ENCODE data around the gene CIDEC. TPM values are rescaled to one million over a fixed set of nuclear protein-coding genes. Genes with fewer than 3 reads are reported as not detected.

Gene CIDEC
- total and polyA plus RNA-seq, 9 of the 15 experiments (the other 6 are each of a cell fraction or from before 2014, with no cell fraction given), result not detected

DNA sequence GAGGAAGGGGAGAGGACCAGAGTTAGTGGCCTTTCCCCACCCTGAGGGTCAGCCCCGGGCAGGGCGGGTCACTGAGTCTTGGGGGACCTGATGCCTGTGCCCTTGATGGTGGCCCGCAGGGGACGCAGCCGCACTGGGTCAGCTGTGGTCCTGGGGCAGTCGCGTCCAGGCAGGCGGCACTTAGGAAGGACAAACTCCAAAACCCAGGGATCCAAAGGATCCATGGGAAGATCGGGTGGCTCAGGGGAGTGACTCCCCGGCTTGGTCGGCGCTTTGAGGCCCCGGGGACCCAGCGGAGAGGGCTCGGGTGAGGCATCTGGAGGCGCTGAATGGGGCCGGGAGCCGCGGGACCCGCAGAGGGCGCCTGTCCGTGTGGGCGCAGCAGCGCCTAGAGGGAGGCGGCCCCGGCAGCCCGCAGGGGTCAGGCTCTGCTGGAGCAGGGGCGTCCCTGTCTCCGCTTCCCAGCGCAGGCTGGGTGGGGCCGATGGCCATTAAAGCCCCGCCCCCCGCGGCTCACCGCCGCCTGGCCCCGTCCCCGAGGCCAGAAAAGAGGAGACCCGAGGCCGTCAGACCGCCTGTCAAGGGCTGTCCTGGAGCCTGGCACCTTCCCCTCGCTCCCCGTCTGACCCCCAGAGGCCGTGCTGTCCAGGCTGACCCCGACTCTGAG, 17.5 kb downstream of the CIDEC start (continued):
- TF ChIP-seq, protein P1, sequence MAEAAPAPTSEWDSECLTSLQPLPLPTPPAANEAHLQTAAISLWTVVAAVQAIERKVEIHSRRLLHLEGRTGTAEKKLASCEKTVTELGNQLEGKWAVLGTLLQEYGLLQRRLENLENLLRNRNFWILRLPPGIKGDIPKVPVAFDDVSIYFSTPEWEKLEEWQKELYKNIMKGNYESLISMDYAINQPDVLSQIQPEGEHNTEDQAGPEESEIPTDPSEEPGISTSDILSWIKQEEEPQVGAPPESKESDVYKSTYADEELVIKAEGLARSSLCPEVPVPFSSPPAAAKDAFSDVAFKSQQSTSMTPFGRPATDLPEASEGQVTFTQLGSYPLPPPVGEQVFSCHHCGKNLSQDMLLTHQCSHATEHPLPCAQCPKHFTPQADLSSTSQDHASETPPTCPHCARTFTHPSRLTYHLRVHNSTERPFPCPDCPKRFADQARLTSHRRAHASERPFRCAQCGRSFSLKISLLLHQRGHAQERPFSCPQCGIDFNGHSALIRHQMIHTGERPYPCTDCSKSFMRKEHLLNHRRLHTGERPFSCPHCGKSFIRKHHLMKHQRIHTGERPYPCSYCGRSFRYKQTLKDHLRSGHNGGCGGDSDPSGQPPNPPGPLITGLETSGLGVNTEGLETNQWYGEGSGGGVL (CRISPR knock-in tag; IDR thresholded peaks at IDR 0.05), result no peak
- peak; percentile 87 for TF ChIP-seq RBFOX2 (IDR thresholded peaks at IDR 0.05; ENCODE audit: low read depth, low read length)
- TF ChIP-seq ZBTB17 (CRISPR knock-in tag; IDR thresholded peaks at IDR 0.05), result peak; percentile 60; the same call in 1 of the 2 replicates
- TF ChIP-seq ZBTB8A (IDR thresholded peaks at IDR 0.05; ENCODE audit: partially characterized antibody), result no peak
- no peak for TF ChIP-seq XRCC4 (IDR thresholded peaks at IDR 0.05; ENCODE audit: extremely low read depth, insufficient read depth, insufficient read length)
- TF ChIP-seq CCAR2 (IDR thresholded peaks at IDR 0.05; ENCODE audit: low read depth, low read length), result no peak
- TF ChIP-seq PCBP2 (IDR thresholded peaks at IDR 0.05; ENCODE audit: low read depth, low read length, poor library complexity, severe bottlenecking), result no peak
- TF ChIP-seq SP2 (IDR thresholded peaks at IDR 0.05; ENCODE audit: extremely low read depth, low read depth, low read length, poor library complexity, severe bottlenecking), result no peak
- no peak for TF ChIP-seq ZNF436 (CRISPR knock-in tag; IDR thresholded peaks at IDR 0.05)
- TF ChIP-seq, protein P2, sequence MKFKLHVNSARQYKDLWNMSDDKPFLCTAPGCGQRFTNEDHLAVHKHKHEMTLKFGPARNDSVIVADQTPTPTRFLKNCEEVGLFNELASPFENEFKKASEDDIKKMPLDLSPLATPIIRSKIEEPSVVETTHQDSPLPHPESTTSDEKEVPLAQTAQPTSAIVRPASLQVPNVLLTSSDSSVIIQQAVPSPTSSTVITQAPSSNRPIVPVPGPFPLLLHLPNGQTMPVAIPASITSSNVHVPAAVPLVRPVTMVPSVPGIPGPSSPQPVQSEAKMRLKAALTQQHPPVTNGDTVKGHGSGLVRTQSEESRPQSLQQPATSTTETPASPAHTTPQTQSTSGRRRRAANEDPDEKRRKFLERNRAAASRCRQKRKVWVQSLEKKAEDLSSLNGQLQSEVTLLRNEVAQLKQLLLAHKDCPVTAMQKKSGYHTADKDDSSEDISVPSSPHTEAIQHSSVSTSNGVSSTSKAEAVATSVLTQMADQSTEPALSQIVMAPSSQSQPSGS (CRISPR knock-in tag; IDR thresholded peaks at IDR 0.05), result no peak
- TF ChIP-seq EZH2 (IDR thresholded peaks at IDR 0.05; ENCODE audit: borderline replicate concordance, low read depth, low read length), result no peak
- peak; percentile 33; the same call in 1 of the 2 replicates for TF ChIP-seq GTF2F1 (IDR thresholded peaks at IDR 0.05; ENCODE audit: low read depth, low read length)
- TF ChIP-seq ZNF143 (CRISPR knock-in tag; IDR thresholded peaks at IDR 0.05), result no peak
- no peak for TF ChIP-seq MEF2D (tag; conservative IDR thresholded peaks at IDR 0.05; ENCODE audit: low read depth)
- no peak for TF ChIP-seq CBX8 (IDR thresholded peaks at IDR 0.05; ENCODE audit: borderline replicate concordance, extremely low read depth, low read depth, low read length, poor library complexity, severe bottlenecking)
- no peak for TF ChIP-seq ZNF740 (CRISPR knock-in tag; IDR thresholded peaks at IDR 0.05)
- no peak for TF ChIP-seq ZNF740 (tag; IDR thresholded peaks at IDR 0.05)
- TF ChIP-seq DNMT1 (IDR thresholded peaks at IDR 0.05), result peak; percentile 37; the same call in 1 of the 2 replicates
- TF ChIP-seq ZNF445 (CRISPR knock-in tag; IDR thresholded peaks at IDR 0.05; ENCODE audit: low read depth), result no peak
- 0 out of 2 replicates have a peak, but pooled peaks have one; percentile 25 for TF ChIP-seq PREB (CRISPR knock-in tag; IDR thresholded peaks at IDR 0.05)
